HepG2 (cell line): ENCODE data around the gene CNOT1. TPM values are rescaled to one million over a fixed set of nuclear protein-coding genes. Genes with fewer than 3 reads are reported as not detected.

Source experiments
- AGO1 ChIP-seq: fragments of 200-400 bp; formaldehyde crosslinking; IDR thresholded peaks from 2 replicates; pipeline ENCODE4 v1.6.1; 2017; ENCODE audit warnings: mild to moderate bottlenecking, low read depth, low read length, moderate library complexity; ENCODE audit not compliant: poor library complexity, severe bottlenecking
- HMGXB3 ChIP-seq: sonication (generic); formaldehyde crosslinking; IDR thresholded peaks from 2 replicates; pipeline ENCODE4 v1.4.0; 2020; ENCODE audit warnings: missing genetic modification reagents, borderline replicate concordance
- PRDM10 ChIP-seq: sonication (generic); formaldehyde crosslinking; IDR thresholded peaks from 2 replicates; pipeline ENCODE4 v1.4.0; 2020; ENCODE audit warnings: low read depth, missing genetic modification reagents
- REXO4 ChIP-seq: sonication (generic); formaldehyde crosslinking; IDR thresholded peaks from 2 replicates; pipeline ENCODE4 v1.8.0; 2022; ENCODE audit warnings: missing genetic modification reagents, mild to moderate bottlenecking, borderline replicate concordance
- XRCC5 ChIP-seq: fragments of 200-400 bp; formaldehyde crosslinking; optimal IDR thresholded peaks from 2 replicates; pipeline ENCODE3; 2017; ENCODE audit warnings: mild to moderate bottlenecking, low read length
- ZBTB40 ChIP-seq, 2 experiments: fragments of 450-650 bp in 1 of 2; sonication (generic) in 1 of 2; formaldehyde crosslinking in 1 of 2; IDR thresholded peaks; 2 replicates each; pipeline versions ENCODE4 v1.6.1 to v1.8.0; 2016 to 2022; ENCODE audit warnings: antibody characterized with exemption in 1 of 2, mild to moderate bottlenecking in 1 of 2, missing genetic modification reagents in 1 of 2
- ZNF10 ChIP-seq: sonication (generic); formaldehyde crosslinking; IDR thresholded peaks from 2 replicates; pipeline ENCODE4 v1.4.0; 2020; ENCODE audit warnings: mild to moderate bottlenecking, low read depth, missing genetic modification reagents, borderline replicate concordance
- ZNF790 ChIP-seq: sonication (generic); formaldehyde crosslinking; IDR thresholded peaks from 2 replicates; pipeline ENCODE4 v1.8.0; 2022; ENCODE audit warnings: missing genetic modification reagents, mild to moderate bottlenecking, borderline replicate concordance
- polyA plus RNA-seq, 8 experiments: library from polyadenylated mRNA; depleted of rRNA in 3 of 8; stranded (reverse) in 7 of 8; unstranded in 1 of 8; fragments of >200 nt; fragmentation: Illumina TruSeq in 4 of 8; extraction: Trizol in 4 of 8; gene quantifications; 2 replicates each; pipeline versions ENCODE4 v1.2.1 to v1.2.3, GENCODE V29; 2011 to 2016; ENCODE audit warnings: low read depth in 4 of 8, missing spikeins in 1 of 8, mixed read lengths in 1 of 8; ENCODE audit not compliant: insufficient read depth in 1 of 8
- total RNA-seq, 5 experiments: library from RNA; depleted of rRNA; stranded (reverse); fragments of >200 nt; fragmentation: Illumina TruSeq; extraction: Trizol; gene quantifications; 2 replicates each; pipeline ENCODE4 v1.2.3, GENCODE V29; 2016; ENCODE audit warnings: low read depth in 1 of 5

Gene CNOT1
- total and polyA plus RNA-seq, 2 of the 13 experiments (the other 11 are each of a cell fraction or from before 2014, with no cell fraction given), result 188 to 232 TPM

- no peak for TF ChIP-seq HMGXB3 (CRISPR knock-in tag)
- TF ChIP-seq ZBTB40 (IDR thresholded peaks at IDR 0.05), result no peak
- 0 out of 2 replicates have a peak, but pooled peaks have one; percentile 15 for TF ChIP-seq ZBTB40 (CRISPR knock-in tag; IDR thresholded peaks at IDR 0.05)
- peak; percentile 91 for TF ChIP-seq AGO1
- peak; percentile 54; the same call in 1 of the 2 replicates for TF ChIP-seq REXO4 (CRISPR knock-in tag)
- TF ChIP-seq PRDM10 (CRISPR knock-in tag), result 0 out of 2 replicates have a peak, but pooled peaks have one; percentile 27
- 0 out of 2 replicates have a peak, but pooled peaks have one; percentile 9 for TF ChIP-seq ZNF790 (CRISPR knock-in tag)
- peak; percentile 50 for TF ChIP-seq XRCC5
- TF ChIP-seq ZNF10, result no peak
Observed at GRCh38 chr16:58628845-58629732, 537 bp downstream of the CNOT1 start (continued).
